ENCODE measurements around the gene PLEKHO1.

- TF ChIP-seq POLR2AphosphoS5 (IDR thresholded peaks at IDR 0.05) (no peak), CTCF (IDR thresholded peaks at IDR 0.05; ENCODE audit: poor library complexity, severe bottlenecking) (no peak), EZH2 (IDR thresholded peaks at IDR 0.05; ENCODE audit: borderline replicate concordance, insufficient read depth, low read length, poor library complexity, severe bottlenecking) (no peak), MXI1 (conservative IDR thresholded peaks at IDR 0.05; ENCODE audit: poor library complexity, severe bottlenecking) (no peak)
Observed at GRCh38 chr1:150182247-150182646, 32.5 kb downstream of the PLEKHO1 start.
